Measurements from ENCODE around the gene POR.
"Not testable (repeated sequence)": the region's sequence is repeated elsewhere in the genome, so short reads cannot be mapped to it uniquely, and the experiment has no call there.

Gene POR

DNA sequence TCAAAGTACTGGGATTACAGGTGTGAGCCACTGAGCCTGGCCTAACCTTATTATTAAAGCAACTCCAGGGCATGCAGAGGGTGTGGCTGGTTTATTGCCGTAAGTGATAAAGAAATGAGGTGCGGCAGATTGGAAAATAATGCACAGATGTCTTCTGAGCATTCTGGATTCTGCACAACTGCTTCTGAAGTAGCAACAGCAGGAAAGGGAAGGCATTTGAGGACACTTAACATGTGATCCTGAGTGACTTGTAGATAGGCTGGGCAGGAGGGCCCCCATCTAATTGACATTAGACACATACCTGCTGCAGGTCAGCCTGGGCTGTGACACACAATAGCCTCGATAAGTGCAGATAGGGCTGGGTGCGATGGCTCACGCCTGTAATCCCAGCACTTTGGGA is 30.5 kb upstream of the POR start:
- DNase-seq (ENCODE audit: low read depth, low spot score) = no peak

DNA sequence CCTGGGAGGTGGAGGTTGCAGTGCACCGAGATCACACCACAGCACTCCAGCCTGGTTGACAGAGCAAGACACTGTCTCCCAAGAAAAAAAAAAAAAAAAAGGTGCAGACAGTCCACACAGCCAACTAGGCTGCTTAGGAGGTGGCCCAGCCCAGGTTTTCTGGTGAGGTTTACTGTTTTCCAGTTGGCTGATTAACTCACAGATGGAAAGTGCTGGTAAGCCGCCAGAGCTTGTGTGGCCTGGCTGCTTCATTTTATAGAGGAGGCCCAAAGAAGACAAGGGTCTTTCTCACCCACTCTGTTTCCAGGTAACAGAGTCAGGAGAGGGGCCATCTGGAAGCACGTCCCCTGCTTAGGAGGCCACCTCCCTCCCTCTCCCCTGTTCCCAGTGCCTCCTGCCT is 29.9 kb upstream of the POR start:
- DNase-seq (ENCODE audit: low read depth, low spot score) = no peak

DNA sequence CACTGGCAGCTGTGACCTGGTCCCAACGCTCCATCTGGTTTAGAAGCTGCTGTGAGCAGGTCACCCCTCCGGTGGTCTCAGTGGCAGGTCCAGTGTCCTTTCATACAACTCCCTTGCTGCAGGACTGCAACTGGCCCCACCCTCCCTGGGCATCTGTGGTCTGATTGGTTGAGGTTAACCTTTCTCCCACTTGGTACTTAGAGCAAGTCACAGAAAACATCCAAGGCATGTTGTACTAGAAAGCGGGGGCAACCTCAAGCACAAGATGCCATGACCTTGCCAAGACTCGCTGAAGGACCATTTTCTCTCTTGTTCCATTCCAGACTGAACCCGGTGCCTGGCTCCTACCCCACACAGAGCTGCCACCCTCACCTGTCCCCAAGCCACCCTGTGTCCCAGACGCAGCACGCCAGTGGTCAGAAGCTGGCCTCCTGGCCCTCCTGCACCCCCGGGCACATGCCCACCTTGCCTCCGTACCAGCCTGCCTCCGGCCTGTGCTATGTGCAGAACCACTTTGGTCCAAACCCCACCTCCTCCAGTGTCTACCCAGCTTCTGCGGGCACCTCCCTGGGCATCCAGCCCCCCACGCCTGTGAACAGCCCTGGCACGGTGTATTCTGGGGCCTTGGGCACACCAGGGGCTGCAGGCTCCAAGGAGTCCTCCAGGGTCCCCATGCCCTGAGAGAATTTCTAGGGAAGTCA is 27.1 kb upstream of the POR start:
- DNase-seq (ENCODE audit: low read depth, low spot score) = no peak

DNA sequence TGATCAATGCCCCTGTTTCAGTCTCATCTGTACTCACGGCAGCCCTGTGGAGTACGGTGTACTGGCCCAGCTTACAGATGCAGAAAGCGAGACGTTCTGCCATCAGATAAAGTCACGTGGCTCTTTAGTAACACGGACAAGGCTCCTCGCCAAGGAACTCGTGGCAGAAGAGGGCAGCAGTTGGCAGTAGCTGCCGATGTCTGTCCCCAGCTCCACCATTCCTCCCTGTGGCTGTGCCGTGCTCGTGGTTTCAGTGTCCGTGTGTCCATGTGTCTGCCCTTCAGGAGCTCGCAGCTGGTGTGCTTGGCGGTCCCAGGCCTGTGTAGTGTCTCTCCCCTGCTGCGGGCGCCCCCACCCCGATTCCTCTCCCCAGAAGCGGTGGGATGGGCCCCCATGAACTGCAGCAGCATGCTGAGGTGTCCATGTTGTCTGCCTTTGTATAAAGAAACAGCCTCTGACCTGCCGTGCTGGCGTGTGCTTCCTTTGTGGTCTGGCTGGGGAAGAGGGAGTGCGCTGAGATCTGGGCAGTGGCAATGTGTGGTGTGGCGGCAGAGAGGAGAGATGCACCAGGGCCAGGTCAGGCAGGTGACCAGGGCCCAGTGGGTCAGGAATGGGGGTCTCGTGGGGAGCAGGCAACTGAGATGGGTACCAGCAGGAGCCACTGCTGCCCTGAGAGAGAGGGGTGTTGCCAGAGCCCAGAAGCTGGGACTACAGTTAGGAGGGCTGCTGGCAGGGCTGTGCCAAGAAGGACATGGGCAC is 26.3 kb upstream of the POR start:
- DNase-seq (ENCODE audit: low read depth, low spot score) = no peak

DNA sequence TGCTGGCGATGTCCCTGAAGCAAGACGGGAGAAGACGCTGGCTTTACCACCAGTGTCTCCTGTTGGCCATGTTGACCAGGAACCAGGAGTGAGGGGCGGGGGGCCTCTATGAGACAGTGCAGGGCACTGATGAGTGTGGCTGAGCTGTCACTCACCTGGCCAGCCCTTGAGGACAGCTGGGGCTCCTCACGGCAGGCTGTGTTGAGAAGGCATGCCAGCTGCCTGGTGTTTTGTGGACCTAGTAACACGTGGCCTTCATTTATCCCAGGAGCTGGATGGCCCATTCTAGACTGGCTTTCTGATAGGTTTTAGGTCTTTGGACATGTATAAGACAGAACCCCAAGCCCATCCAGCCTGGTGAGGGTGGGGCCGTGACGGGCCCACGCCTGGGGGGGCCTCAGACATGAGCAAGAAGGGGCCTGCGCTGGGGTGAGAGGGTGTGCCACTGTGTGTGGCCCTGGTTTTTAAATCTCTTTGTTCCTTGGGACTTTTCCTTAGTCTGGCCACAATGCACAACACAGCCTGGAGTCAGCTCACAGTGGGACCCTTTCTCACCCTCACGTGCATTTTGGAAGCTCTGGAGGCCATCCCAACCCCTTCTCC is 25.6 kb upstream of the POR start:
- no peak for DNase-seq (ENCODE audit: low read depth, low spot score)

DNA sequence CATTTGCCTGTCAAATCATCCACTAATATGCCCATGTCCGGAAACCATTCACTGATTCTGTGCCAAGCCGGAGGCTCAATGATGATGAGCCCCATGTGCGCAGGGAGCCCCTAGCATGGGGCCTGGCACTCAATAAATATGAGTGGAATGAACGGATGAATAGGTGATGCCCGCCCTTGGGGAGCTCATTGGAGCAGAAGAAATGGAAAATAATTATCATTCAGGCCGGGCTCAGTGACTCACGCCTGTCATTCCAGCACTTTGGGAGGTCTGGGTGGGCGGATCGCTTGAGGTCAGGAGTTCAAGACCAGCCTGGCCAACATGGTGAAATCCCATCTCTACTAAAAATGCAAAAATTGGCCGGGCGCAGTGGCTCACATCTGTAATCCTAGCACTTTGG is 25.1 kb upstream of the POR start:
- no peak for DNase-seq (ENCODE audit: low read depth, low spot score)

DNA sequence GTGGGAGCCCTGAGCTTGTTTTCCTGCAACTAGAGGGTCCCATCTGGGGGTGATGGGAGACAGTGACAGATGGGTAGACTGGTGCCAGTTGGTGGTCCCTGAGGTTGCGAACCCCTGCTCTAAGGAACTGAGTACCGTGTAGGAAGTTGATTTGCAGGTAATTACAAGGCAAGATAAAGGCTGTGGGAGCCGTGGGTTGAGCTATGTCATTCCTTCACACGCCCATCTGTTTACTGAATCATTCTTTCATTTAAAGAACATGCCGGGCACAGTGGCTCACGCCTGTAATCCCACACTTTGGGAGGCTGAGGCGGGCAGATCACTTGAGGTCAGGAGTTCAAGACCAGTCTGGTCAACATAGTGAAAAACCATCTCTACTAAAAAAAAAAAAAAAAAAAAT is 23.7 kb upstream of the POR start:
- not testable (repeated sequence) for DNase-seq (ENCODE audit: low read depth, low spot score)

DNA sequence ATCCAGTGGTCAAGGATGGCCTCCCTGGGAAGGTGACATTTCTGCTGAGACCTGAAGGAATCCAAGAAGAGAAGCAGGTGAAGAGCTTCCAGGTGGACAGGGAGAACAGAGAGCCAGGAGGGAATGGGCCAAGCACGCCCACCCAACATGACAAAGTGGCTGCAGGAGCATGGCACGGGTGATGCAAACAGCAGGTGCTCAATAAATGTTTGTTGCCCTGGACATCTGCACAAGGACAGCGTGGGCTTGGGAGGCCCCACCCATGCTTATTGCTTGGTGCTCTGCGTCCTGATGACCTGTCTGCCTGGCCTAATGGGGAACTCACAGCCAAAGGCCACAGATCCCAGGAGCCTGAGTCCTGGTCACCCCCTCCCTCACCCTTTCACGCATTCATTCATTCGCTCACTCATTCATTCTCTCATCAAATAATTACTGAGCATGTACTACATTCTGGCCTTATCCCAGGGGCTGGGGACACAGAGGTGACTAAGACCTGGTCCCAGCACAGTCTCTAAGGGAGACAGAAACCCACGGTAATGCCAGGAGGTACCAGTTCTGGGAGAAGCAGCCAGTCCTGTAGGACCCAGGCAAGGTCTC is 23.0 kb upstream of the POR start:
- no peak for DNase-seq (ENCODE audit: low read depth, low spot score)

DNA sequence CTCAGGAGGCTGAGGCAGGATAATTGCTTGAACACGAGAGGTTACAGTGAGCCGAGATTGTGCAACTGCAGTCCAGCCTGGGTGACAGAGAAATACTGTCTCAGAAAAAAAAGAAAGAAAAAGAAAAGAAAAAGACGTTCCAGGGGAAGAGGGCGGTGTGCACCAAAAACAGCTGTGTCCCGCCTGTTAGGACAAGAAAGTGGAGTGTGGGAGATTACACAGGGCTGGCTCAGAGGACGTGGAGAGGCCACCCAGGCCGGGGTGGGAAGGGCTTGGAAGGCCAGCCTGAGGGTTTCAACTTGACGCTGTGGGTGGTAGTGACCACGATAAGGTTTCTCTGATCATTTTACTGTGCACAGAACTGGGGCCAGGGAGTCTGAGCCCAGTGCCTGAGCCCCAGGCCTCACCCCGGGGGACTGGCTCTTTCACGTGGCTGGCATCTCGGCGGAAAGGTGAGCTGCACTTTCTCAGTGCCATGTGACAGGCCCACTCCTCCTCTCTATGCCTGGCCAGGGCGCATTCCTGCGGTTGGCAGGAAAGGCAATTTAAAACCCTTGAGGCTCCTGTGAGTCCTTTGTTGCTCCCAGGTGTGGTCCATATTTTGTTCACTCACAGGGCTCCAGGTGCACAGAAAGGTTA is 22.2 kb upstream of the POR start:
- DNase-seq (ENCODE audit: low read depth, low spot score) = no peak

DNA sequence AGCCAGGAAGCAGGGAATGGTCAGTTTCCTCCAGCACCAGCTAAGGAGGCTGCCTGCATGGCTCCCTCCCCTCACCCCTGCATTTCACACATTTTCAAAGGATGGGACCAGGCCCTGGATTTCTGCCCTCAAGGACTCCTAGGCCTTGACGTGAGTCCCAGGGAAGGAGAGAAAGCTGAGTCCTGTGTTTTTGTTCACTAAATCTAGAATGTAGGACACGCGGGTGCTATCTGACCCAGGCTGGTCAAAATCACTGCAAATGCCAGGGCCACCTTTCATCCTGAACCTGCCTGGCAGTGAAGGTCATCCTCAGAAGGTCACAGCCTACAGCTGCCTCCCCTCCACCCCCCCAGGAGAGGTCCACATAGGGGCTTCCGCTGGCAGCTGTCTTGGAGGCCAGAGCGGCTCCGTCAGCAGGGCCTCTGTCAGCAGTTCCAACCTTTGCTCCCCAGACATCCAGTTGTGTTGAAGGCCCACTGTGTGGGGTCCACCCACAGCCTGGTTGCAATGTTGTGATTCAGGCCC is 18.1 kb upstream of the POR start:
- no peak for DNase-seq (ENCODE audit: low read depth, low spot score)

DNA sequence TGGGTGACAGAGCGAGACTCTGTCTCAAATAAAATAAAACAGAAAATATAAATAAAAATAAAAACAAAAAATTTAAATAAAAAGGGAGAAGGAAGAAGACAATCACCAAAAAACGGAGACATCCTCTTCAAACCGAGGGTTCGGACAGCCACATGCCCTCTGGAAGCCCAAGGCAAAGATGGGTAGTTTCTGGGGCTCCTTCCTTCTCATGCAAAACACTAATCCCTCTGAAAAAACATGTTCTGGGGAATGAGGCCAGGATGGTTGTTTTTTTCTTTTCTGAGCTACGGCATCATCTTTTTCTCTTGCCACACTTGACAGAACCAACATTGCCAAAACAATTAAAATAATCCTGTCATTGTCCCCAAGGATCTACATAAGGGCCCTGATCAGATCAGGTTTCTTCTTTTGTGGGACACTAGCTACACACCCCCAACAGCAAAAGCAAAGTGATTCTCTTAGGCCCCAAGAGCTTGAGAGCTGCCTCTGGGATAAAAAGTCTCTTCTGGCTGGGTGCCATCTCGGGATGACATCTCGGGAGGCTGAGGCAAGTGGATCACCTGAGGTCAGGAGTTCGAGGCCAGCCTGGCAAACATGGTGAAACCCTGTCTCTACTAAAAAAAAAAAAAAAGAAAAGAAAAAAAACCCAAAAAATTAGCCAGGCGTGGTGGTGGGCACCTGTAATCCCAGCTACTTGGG is 14.2 kb upstream of the POR start:
- no peak for DNase-seq (ENCODE audit: low read depth, low spot score)

DNA sequence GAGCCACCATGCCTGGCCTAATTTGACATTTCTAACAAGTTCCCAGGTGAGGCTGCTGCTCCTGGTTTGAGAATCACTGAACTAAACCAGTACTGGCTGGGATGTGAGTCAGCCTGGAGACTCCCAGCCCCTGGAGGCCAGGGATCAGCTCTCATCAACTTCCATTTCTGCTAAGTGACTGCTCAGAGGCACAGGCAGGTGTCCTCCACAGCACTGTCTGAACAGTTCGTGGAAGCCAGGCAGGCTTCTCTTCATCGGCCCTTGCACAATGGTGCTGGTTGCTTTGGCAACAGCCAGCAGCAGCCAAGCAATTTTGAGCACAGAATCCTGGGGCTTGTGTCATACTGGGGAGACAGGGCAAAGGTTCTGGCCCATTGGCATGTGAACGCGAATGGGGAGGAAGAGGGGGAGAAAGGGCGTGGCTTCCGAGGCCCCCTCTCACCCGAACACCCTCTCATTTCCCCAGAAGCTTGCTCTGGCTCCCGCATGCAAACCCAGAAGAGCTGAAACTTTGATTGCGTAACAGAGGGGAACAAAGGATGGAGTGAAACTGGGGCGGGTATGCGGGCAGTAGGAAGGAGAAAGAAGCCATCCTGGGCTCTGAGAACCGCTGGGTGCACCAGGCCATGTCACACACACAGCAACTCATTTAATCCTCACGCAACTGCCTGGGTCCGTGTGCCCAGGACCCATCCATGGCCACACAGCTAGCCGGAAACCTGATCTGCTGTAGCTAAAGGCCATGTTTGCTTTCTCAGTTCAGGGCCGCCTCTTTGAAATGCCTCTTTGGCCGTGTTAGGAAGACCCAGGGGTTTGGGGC is 9.0 kb upstream of the POR start:
- peak; percentile 25 for DNase-seq (ENCODE audit: low read depth, low spot score)

DNA sequence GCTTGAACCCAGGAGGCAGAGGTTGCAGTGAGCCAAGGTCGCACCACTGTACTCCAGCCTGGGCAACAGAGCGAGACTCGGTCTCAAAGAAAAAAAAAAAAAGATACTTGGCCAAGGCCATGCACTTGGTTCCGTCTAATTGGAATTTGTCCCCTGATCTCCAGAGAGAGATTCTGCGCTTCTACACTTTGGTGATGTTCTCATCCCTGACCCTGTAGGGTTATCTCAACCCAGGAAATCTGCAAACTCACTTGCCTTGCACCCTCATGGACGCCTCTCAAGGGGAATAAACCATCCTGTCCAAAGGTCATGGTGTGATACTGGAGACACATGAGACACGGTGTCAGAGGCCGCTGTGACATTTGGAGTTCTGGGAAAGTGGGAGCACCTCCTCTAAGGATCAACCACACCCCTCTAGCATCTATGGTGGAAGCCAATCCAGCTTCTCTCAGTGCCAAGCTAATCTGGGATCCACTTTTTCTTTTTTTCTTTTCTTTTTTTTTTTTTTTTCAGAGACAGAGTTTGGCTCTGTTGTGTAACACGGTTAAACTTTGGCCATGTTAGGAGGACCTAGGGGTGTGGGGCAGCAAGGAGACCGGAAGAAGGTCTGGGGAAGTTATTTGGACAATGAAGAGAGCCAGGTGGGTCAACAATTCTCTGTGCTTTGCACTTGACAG is 7.8 kb upstream of the POR start:
- no peak for DNase-seq (ENCODE audit: low read depth, low spot score)

DNA sequence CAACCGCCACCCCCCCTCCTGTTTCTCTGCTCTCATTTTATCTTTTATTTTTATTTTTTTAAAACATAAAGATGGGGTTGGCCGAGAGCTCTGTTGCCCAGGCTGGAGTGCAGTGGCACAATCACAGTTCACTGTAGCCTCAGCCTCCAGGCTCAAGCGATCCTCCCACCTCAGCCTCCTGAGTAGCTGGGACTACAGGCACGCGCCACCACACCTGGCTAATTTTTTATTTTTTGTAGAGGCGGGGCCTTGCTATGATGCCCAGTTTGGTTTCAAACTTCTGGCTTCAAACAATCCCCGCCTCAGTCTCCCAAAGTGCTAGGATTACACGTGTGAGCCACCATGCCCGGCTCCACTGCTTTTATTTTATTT is 7.3 kb upstream of the POR start:
- not testable (repeated sequence) for DNase-seq (ENCODE audit: low read depth, low spot score)

DNA sequence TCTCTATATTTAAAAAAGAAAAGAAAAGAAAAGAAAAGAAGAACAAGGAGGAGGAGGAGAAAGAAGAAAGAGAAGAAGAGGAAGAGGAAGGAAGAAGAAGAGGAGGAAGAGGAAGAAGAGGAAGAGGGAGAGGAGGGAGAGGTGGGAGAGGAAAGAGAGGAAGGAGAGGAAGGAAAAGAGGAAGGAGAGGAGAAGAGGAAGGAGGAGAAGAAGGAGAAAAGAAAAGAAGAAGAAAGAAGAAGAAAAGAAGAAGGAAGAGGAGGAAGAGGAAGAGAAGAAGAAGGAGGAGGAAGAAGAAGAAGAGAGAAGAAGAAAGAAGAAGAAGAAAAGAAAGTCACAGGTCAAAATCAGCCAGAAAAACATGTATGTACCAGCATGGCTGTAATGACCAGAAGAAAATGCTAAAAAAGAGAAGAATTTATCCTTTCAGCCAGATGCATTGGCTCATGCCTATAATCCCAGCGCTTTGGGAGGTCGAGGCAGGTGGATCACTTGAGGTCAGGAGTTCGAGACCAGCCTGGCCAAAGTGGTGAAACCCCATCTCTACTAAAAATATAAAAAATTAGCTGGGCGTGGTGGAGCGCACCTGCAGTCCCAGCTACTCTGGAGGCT is 5.3 kb upstream of the POR start:
- DNase-seq (ENCODE audit: low read depth, low spot score) = no peak

DNA sequence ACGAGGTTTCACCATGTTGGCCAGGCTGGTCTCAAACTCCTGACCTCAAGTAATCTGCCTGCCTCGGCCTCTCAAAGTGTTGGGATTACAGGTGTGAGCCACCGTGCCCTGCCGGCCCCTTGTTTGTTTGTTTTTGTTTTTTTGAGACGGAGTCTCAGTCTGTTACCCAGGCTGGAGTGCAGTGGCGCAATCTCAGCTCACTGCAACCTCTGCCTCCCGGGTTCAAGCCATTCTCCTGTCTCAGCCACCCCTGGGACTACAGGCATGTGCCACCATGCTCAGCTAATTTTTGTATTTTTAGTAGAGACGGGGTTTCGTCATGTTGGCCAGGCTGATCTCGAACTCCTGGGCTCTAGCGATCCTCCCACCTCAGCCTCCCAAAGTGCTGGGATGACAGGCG is 3.8 kb upstream of the POR start:
- DNase-seq (ENCODE audit: low read depth, low spot score) = not testable (repeated sequence)

DNA sequence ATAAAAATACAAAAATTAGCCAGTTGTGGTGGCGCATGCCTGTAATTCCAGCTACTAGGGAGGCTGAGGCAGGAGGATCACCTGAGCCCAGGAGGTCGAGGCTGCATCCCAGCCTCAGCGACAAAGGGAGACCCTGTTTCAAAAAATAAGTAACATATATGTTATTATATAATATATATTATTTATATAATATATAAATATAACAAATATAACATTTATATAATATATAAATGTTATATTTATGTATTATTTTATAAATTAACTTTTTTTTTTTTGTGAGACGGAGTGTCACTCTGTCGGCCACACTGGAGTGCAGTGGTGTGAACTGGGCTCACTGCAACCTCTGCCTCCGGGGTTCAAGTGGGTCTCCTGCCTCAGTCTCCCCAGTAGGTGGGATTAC is 1.5 kb upstream of the POR start:
- DNase-seq (ENCODE audit: low read depth, low spot score) = no peak

DNA sequence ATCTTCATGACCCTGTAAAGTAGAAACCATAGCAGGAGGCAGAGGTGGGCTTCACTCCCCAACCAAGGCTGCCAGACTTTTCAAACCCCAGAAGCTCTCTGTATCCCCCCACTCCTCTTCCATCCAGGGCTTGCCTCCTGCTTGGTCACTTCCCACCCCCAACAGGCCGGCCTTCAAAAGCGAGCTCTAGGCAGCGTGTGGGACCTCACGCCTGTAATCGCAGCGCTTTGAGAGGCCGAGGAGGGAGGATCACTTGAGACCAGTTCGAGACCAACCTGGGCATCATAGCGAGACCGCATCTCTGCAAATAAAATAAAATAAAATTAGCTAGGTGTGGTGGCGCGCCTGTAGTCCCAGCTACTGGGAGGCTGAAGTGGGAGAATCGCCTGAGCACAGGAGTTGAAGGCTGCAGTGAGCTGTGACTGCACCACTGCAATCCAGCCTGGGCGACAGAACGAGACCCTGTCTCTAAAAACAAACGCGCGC is 743 bp upstream of the POR start:
- DNase-seq (ENCODE audit: low read depth, low spot score) = no peak

DNA sequence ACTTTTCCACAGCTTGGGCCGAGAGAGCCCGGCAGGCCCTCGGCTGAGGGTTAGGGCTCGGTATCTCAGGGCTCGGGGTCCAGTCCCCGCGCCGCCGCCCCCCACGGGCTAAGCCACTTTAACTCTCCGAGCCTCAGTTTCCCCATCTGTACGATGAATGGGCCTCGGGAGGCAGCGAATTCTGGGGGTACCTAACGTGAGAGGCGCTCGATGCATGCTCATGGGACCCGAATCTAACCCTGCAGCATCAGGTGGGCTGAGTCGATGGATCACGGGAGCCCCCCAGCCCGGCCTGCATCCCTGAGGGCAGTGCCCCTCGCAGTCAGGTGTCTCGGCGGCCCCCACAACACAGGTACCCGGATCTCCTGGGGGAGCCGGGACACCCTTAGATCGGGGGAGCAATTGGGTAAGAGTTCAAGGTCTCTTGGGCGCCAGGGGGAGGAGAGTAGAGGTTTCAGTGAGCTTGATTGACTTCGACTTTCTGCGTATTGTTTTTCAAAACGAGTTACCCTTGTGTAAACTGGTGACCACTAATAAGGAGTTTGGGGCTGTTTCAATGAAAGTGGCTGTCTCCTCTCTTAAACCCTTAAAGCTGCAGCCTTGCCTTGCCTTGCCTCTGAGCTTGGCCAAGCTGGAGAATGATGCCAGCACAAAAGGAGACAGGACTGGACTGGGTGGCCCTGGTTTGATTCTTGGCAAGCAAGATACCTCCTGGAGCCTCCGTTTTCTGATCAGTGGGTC is 631 bp downstream of the POR start:
- DNase-seq (ENCODE audit: low read depth, low spot score) = no peak

Data from iPS DF 19.7 (cell line).